AG10803 (cell line): Measurements from ENCODE around the gene GALNTL6.

Experiments
- DNase-seq: peaks from one replicate; pipeline ENCODE4 v3.0.0; 2010; ENCODE audit warnings: low read depth
- H3K4me3 ChIP-seq: 2 replicates; pipeline ENCODE4 v1.5.1; 2011; ENCODE audit warnings: mild to moderate bottlenecking, low read length, control low read depth
- TF ChIP-seq, protein P1 (sequence below): conservative IDR thresholded peaks from 2 replicates; pipeline ENCODE4 v1.5.1; 2011; ENCODE audit warnings: mild to moderate bottlenecking, low read length, control low read depth, inconsistent platforms

GALNTL6 gene

DNA sequence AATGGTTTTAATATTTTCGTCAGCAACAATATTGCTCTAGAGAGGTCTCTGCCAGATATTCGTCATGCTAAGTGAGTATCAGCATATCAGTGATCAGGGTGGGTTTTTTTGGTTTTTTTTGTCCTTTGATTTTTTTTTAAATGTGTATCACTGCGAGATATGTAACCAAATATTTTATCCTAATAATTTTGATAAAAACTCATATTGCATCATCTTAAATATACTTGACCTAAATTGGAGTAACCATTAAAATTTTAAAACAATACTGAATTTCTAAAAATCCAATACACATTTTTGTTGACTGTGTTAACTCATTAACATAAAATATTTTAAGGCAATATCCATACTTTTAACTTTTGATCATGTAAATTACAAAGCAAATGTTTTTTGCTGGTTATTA lies 498.5 kb downstream of the GALNTL6 start:
- TF ChIP-seq, protein P1, sequence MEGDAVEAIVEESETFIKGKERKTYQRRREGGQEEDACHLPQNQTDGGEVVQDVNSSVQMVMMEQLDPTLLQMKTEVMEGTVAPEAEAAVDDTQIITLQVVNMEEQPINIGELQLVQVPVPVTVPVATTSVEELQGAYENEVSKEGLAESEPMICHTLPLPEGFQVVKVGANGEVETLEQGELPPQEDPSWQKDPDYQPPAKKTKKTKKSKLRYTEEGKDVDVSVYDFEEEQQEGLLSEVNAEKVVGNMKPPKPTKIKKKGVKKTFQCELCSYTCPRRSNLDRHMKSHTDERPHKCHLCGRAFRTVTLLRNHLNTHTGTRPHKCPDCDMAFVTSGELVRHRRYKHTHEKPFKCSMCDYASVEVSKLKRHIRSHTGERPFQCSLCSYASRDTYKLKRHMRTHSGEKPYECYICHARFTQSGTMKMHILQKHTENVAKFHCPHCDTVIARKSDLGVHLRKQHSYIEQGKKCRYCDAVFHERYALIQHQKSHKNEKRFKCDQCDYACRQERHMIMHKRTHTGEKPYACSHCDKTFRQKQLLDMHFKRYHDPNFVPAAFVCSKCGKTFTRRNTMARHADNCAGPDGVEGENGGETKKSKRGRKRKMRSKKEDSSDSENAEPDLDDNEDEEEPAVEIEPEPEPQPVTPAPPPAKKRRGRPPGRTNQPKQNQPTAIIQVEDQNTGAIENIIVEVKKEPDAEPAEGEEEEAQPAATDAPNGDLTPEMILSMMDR: no peak
- H3K4me3 ChIP-seq: no peak overlapping the region
- no peak for DNase-seq

DNA sequence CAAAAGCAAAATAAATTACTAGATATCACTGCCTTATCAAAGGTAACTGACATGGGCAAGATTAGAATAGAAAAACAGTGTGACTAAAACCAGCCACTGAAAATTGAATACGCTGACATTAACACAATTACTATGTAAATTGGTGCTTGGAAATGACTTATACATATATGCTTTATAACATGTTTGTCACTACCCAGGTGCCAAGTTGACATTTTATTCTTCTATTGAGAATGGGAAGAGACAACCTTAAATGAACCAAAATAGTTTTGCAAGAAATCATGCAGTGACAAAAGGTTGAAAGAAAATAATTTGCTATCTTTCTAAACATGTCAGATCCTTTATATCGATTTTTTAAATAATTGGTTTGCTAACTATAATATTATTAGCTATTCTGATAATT lies 510.1 kb downstream of the GALNTL6 start:
- DNase-seq: no peak
- TF ChIP-seq, protein P1: no peak
- no peak overlapping the region for H3K4me3 ChIP-seq

DNA sequence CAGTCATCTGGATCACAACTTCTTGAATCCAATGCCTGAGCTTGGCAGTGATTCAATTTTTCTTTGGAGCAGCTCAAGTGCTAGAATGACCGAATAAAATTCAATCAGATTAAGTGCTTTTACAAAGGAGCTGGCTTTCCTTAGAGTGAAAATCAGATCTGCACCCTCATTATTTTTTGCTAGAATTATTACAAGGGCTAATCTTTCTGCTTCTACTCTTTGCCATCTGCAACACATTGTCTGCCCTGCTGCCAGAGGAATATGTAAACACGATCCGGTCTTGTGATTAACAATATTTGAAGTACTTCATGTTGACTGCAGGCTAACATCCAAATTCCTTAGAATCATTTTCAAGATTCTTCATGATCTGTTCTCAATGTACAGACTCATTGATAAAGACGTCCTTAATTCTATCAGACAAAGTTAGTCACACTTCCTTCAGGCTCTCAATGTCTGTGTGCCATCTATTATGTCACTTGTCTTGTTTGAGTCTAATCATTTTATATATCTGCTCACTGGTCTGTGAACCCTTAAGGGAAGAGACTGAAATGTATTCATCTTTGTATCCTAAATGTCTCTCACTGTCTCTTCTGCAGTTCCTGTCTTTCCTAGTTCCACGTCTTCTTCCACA lies 531.2 kb downstream of the GALNTL6 start:
- H3K4me3 ChIP-seq: no peak overlapping the region
- DNase-seq: no peak
- TF ChIP-seq, protein P1: no peak

DNA sequence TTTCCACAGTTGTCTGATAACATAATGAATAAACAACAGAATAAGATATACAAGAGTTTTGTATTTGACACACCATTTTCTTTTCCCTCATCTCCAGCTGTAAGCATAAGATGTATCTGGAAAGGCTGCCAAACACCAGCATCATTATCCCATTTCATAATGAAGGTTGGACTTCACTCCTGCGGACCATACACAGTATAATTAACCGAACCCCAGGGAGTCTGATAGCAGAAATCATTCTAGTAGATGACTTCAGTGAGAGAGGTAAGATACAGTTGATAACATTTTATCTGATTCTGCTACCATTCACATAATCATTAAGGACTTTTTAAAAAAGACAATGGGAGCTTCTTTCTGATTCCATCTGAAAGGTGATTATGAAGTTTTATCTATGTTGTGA lies 535.2 kb downstream of the GALNTL6 start:
- TF ChIP-seq, protein P1: no peak
- no peak for DNase-seq
- H3K4me3 ChIP-seq: no peak overlapping the region

DNA sequence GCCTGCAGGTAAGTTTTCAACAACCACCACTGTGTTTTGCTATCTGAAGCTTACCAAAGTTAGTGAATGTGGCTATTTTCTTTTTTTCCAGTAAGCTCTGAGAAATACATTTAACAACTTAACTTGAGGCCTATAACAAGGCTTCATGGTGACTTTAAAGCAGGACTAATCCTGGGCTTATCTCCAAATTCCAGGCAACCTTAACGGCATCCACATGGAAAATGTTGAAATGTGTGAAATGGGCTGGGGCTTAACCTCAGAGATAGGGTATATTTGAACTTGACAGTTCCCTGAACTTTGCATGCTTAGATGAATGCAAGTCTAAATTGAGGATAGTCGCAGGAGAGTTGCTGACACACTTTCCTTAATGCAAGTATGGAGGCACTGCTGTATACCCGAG lies 539.2 kb downstream of the GALNTL6 start:
- H3K4me3 ChIP-seq: no peak overlapping the region
- TF ChIP-seq, protein P1: no peak
- DNase-seq: no peak

DNA sequence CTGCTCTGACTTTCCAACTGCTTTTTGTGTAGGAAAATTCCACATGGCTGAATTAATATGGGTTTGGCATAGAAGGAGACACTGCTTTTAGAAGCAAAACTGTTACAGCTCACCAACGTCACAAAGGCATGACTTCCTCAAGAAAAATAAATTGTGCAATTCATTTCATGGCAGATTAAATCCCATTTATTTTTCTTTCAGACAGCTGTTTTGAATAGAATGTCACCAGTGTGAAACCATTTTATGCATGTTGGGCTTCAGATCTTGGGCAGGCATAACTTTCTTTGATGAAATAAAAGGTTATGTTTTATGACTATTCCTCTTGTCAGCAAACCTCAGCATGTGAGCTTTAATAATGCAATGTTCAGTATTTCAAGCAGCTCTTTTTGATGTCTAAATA lies 542.8 kb downstream of the GALNTL6 start:
- H3K4me3 ChIP-seq: no peak overlapping the region
- TF ChIP-seq, protein P1: no peak
- DNase-seq: no peak

DNA sequence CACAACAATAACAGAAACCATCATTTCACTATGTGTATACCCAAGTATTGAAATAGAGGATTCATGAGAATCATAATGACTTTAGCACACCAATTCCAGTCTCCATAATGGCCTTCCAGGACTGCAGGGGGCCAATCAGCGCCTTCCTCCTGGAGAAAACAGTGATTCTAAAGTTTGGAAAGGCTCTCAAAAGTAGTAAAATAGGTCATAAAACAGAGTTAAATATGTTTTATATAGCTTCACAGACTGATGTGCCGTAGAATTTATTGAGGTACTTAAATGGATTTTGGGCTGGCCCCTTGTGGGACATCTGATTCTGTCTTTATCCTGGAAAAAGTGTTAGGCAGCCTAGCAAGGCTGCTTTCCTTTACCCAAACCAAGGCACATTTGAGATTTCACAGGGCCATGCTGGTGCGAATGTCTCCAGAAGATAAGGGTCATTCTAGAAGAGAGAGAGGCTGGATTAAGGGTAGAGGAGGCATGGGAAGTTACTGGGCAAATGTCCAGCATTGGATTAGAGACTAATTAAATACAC lies 543.9 kb downstream of the GALNTL6 start:
- H3K4me3 ChIP-seq: no peak overlapping the region
- TF ChIP-seq, protein P1: no peak
- DNase-seq: no peak
